Astrocyte of the cerebellum (primary cell): ENCODE measurements around the gene TNNC1.

Experiments
- DNase-seq: peaks from one replicate; pipeline ENCODE4 v3.0.0-alpha.2; 2011; ENCODE audit warnings: low read depth
- H3K4me3 ChIP-seq: 2 replicates; pipeline ENCODE4 v1.5.1; 2011; ENCODE audit warnings: mild to moderate bottlenecking, low read depth, low read length, moderate library complexity
- CTCF ChIP-seq: IDR thresholded peaks from 2 replicates; pipeline ENCODE4 v1.5.1; 2012; ENCODE audit warnings: low read length, low read depth, moderate library complexity, mild to moderate bottlenecking; ENCODE audit errors: missing control alignments
- in situ Hi-C: cut with HindIII; loops from 2 replicates; pipeline ENCODE4 v1.10.0; 2017; ENCODE audit warnings: low sequenced_read_pairs

The TNNC1 gene

GRCh38 chr3:52446631-52447511 is 7.0 kb downstream of the TNNC1 start:
- no peak overlapping the region for H3K4me3 ChIP-seq
- peak; percentile 100 for TF ChIP-seq CTCF
- in situ Hi-C loops = no loop called here
- peak; percentile 19 for DNase-seq

- in situ Hi-C loops = no loop called here
- DNase-seq = no peak
- H3K4me3 ChIP-seq = no peak overlapping the region
- TF ChIP-seq CTCF = no peak
These were observed 7.8 kb downstream of the TNNC1 start for GRCh38 chr3:52446042-52446441.

- no peak for DNase-seq
These were observed 8.7 kb downstream of the TNNC1 start, which contains the start of gene SEMA3G for GRCh38 chr3:52444860-52445793. SEMA3G (minus strand) TSS chr3:52445103; CDS start chr3:52445027, 76 bp downstream.

GRCh38 chr3:52443791-52444687 is 9.8 kb downstream of the TNNC1 start:
- in situ Hi-C loops = no loop called here
- no peak for DNase-seq
- no peak for TF ChIP-seq CTCF
- H3K4me3 ChIP-seq = no peak overlapping the region

More at GRCh38 chr3:52444860-52445793, 8.7 kb downstream of the TNNC1 start, which contains the start of gene SEMA3G:
- in situ Hi-C loops = no loop called here
- no peak within 1 kb of the TSS for H3K4me3 ChIP-seq
- peak; percentile 41 for TF ChIP-seq CTCF

- in situ Hi-C loops = no loop called here
- no peak for TF ChIP-seq CTCF
- H3K4me3 ChIP-seq = no peak overlapping the region
- DNase-seq = no peak
These were observed 10.6 kb downstream of the TNNC1 start for GRCh38 chr3:52443268-52443610.
